HFF-Myc (cell line): Measurements from ENCODE around the gene PPFIA4.
"Not testable (repeated sequence)": the region's sequence is repeated elsewhere in the genome, so short reads cannot be mapped to it uniquely, and the experiment has no call there.

Experiments used
- DNase-seq: peaks from one replicate; pipeline ENCODE4 v3.0.0-alpha.2; 2011; ENCODE audit warnings: low read depth; ENCODE audit errors: extremely low read depth
- H3K4me3 ChIP-seq: replicated peaks from 2 replicates; pipeline ENCODE4 v1.5.1; 2011; ENCODE audit warnings: low read depth, mild to moderate bottlenecking, control low read depth, low read length
- CTCF ChIP-seq: IDR thresholded peaks from 2 replicates; pipeline ENCODE4 v1.5.1; 2012; ENCODE audit warnings: mild to moderate bottlenecking, low read depth, low read length, control low read depth; ENCODE audit errors: missing control alignments

PPFIA4 gene

GRCh38 chr1:203017692-203018091 lies 8.6 kb upstream of the PPFIA4 start:
- H3K4me3 ChIP-seq, result no peak overlapping the region
- DNase-seq, result no peak
- no peak for TF ChIP-seq CTCF

GRCh38 chr1:203022855-203023254 lies 3.4 kb upstream of the PPFIA4 start:
- H3K4me3 ChIP-seq, DNase-seq: not testable (repeated sequence)

- DNase-seq, result no peak
- no peak for TF ChIP-seq CTCF
- H3K4me3 ChIP-seq, result no peak overlapping the region
These were observed 633 bp upstream of the PPFIA4 start for GRCh38 chr1:203025686-203026030.

GRCh38 chr1:203026666-203027663 lies 674 bp downstream of the PPFIA4 start:
- TF ChIP-seq CTCF, result no peak
- no peak for DNase-seq
- peak overlapping the region; percentile 51 for H3K4me3 ChIP-seq

GRCh38 chr1:203028067-203028783 lies 1.9 kb downstream of the PPFIA4 start:
- TF ChIP-seq CTCF, result no peak
- no peak for DNase-seq

GRCh38 chr1:203028784-203029553 lies 2.7 kb downstream of the PPFIA4 start:
- no peak for DNase-seq
- TF ChIP-seq CTCF, result no peak

More at GRCh38 chr1:203028067-203028783, 1.9 kb downstream of the PPFIA4 start:
- no peak overlapping the region for H3K4me3 ChIP-seq

GRCh38 chr1:203031467-203031866 lies 5.2 kb downstream of the PPFIA4 start:
- DNase-seq, result no peak
- no peak overlapping the region for H3K4me3 ChIP-seq
- TF ChIP-seq CTCF, result peak; percentile 53

More at GRCh38 chr1:203028784-203029553, 2.7 kb downstream of the PPFIA4 start:
- H3K4me3 ChIP-seq, result no peak overlapping the region
